SK-MEL-5 (cell line): ENCODE measurements around the gene CTTNBP2NL. TPM values are rescaled to one million over a fixed set of nuclear protein-coding genes. Genes with fewer than 3 reads are reported as not detected.
A peak's percentile ranks its signal among the peaks of the same experiment; 100 is the strongest.
"Not testable (repeated sequence)": the region's sequence is repeated elsewhere in the genome, so short reads cannot be mapped to it uniquely, and the experiment has no call there.

ENCODE experiments used
- DNase-seq: peaks from one replicate; pipeline ENCODE4 v3.0.0-alpha.2; 2016; ENCODE audit warnings: low read depth, low spot score
- in situ Hi-C: cut with HindIII; loops from 2 replicates; pipeline ENCODE4 v1.10.0; 2016; ENCODE audit warnings: low sequenced_read_pairs, high pct_unique_total_duplicates, low pct_unique_long_range_greater_than_20kb
- total RNA-seq: library from RNA; depleted of rRNA; stranded (reverse); fragments of >200 nt; shearing (Covaris generic); gene quantifications from 2 replicates; pipeline ENCODE4 v1.2.3, GENCODE V29; 2014

Gene CTTNBP2NL
- total RNA-seq, 1 experiment from 2014 or later, result 2.8 TPM

- in situ Hi-C loops, result no loop called here
- no peak for DNase-seq
These were observed 12.1 kb upstream of the CTTNBP2NL start for GRCh38 chr1:112383759-112384370.

- in situ Hi-C loops, result no loop called here
- DNase-seq, result no peak
These were observed 9.8 kb upstream of the CTTNBP2NL start for GRCh38 chr1:112386024-112386723.

- in situ Hi-C loops, result no loop called here
- no peak for DNase-seq
These were observed 9.2 kb upstream of the CTTNBP2NL start for GRCh38 chr1:112386731-112387346.

- in situ Hi-C loops, result no loop called here
These were observed 8.2 kb upstream of the CTTNBP2NL start for GRCh38 chr1:112387807-112388206.

GRCh38 chr1:112388436-112388835, 7.6 kb upstream of the CTTNBP2NL start:
- DNase-seq, result peak; percentile 33
- in situ Hi-C loops, result no loop called here

More at GRCh38 chr1:112387807-112388206, 8.2 kb upstream of the CTTNBP2NL start:
- no peak for DNase-seq

DNA sequence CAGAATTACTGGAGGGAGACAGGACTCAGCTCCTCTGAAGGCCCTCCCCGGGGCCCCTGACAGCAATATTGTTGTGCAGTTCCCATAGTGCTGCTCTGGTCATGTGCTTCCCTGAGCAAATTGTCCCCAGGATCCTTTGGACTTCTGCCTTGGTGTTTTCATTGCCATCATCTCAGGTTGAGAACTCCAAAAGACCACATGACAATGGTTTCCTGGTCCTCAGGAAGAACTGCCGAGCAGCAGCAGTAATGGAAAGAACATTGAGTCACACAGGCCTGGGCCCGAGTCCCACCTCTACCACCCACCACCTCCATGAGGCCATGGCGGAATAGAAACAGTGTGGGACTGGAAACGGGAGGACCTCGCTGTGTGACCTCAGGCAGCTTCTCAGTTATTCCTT, 6.3 kb upstream of the CTTNBP2NL start:
- DNase-seq, result no peak
- in situ Hi-C loops, result no loop called here

DNA sequence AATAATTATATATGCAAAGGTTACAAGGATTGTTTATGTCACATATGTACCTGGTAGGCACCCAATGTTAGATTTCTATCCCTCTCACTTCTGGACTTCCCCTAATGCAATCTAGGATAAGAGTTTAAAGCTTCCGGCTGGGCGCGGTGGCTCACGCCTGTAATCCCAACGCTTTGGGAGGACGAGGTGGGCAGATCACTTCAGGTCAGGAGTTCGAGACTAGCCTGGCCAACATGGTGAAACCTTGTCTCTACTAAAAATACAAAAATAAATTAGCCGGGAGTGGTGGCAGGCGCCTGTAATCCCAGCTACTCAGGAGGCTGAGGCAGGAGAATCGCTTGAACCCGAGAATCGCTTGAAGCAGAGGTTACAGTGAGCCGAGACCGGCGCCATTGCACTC, 5.7 kb upstream of the CTTNBP2NL start:
- in situ Hi-C loops, DNase-seq: not testable (repeated sequence)

DNA sequence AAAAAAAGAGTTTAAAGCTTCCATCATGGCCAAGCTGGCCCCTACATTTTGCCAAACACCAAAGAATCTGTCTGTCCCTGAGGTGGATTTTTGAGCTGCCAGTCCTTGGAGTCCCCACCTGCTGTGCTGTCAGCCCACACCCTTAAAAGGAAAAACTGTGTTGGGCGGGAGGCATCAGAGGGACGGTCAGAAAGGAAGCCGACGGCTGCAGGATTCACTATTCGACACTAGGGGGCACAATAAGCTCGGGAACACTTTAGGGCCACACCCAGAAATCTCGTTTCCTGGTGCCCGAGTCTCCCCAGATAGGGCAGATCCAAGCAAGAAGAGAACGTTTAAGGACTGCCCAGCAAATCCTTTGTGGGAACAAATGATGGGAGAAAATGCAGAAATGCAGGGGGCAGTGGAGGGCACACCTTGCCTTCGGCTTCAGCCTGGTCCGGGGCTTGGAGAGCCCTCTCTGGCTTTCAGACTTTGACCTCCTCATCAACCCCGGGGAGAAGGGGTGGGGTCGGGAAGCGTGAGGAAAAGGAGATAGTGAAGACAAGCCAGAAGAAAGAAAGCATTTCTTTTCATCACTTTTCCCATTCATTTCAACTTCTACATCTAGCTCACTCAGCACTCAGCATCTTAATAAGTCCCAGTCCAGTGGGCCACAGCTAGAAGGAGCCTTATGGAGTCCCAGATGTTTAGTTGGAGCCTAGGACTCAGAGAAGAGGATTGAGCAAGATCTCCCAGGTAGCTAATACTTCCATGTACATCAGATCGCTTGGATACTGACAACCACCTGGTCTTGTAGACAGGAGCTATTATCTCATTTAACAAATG, 5.0 kb upstream of the CTTNBP2NL start:
- DNase-seq, result peak; percentile 92
- in situ Hi-C loops, result no loop called here

DNA sequence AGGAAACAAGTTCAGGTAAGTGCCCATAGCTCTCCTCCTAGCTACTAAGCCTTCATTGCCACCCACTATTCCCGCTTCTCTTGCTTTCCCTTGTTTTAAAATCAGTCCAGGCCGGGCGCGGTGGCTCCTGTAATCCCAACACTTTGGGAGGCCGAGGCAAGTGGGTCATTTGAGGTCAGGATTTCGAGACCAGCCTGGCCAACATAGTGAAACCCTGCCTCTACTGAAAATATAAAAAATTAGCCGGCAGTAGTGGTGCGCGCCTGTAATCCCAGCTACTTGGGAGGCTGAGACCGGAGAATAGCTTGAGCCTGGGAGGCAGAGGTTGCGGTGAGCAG, 4.4 kb upstream of the CTTNBP2NL start:
- DNase-seq, result no peak
- in situ Hi-C loops, result no loop called here

- in situ Hi-C loops, result no loop called here
- DNase-seq, result no peak
These were observed 2.4 kb upstream of the CTTNBP2NL start for GRCh38 chr1:112393631-112393974.

DNA sequence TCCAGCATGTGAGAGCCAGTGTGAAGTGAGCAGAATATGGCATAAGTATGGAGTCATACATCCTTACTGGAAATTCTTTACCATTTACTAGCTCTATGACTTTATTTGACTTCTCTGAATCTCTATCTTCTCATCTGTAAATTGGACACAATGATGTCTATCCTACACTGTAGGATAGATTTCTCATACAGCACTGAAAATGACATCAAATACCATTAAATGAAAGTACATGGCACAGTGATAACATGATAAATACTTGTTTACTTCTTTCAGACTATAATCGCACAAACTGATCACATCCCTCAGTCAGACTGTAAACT, 1.3 kb upstream of the CTTNBP2NL start:
- in situ Hi-C loops, result no loop called here
- DNase-seq, result no peak

GRCh38 chr1:112395256-112395820, 676 bp upstream of the CTTNBP2NL start:
- DNase-seq, result no peak

DNA sequence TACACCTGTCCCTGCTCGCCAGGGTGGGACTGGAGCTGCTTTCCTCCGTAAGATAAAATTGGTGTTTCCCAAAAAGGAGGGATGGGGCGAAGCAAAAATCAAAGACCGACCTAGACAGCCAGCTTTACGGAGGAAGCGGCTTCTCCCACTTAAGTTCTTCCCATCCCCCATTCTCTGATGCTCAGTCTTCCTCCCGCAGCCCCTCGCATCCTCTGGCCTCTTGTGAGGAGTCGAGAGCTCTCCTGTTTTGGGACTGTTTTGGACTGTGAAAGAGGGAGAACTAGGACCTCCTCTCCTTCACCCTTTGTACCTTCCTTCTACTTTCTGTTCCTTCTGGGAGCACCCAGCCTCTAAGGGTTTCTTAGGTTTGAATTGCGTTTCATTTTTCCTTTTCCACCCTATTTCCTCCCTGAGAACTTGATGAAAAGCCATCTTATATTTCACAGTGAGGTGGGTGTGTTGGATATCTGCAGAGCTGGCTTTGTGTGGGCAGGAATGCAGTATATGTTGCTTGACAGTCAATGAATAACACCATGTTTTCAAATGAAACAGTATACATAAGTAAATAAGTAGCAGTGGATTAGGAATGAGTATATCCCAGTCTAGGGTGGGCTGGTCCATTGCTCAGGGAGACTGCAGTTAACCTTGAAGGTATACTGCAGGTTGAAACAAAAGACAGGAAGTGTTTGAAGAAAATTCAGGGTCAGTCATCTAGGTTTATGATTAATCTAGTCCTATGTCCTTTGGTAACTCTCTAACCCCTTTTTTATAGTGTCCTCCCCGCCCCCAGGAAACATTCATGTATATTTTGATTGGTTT, 848 bp downstream of the CTTNBP2NL start:
- in situ Hi-C loops, result no loop called here
- no peak for DNase-seq

More at GRCh38 chr1:112395256-112395820, 676 bp upstream of the CTTNBP2NL start:
- in situ Hi-C loops, result no loop called here

DNA sequence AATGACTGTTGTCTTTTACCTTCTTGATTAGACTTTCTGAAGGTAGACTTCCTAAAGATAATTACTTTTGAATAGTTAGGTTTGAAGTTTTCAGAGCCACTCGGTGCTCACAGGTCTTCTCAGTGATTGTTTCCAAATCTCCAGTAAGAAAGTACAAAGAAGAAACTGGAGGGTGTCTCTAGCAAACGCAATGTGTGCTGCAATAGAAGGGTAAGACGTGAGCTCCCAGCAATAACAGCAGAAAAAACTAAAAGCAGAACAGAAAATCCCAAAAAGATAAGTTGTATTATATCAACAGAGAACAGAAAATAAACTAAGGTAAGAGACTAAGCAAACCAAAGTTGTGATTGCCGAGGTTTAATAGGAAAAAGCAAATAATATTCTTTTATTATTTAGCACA, 1.8 kb downstream of the CTTNBP2NL start:
- in situ Hi-C loops, result no loop called here
- no peak for DNase-seq

GRCh38 chr1:112399456-112399855, 3.4 kb downstream of the CTTNBP2NL start:
- no peak for DNase-seq
- in situ Hi-C loops, result no loop called here

DNA sequence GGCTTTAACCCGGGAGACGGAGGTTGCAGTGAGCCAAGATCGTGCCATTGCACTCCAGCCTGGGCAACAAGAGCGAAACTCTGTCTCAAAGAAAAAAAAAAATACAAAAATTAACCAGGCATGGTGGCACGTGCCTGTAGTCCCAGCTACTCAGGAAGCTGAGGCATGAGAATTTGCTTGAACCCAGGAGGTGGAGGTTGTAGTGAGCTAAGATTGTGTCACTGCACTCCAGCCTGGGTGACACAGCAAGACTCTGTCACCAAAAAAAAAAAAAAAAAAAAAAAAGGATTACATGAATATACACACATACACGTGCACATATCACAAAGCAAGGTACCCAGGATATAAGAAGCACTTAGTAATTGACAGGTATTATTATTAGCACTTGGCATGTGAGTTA, 4.7 kb downstream of the CTTNBP2NL start:
- DNase-seq, in situ Hi-C loops: not testable (repeated sequence)
